ENCODE measurements around the gene CDH22. TPM values are rescaled to one million over a fixed set of nuclear protein-coding genes. Genes with fewer than 3 reads are reported as not detected.

The CDH22 gene
- total RNA-seq, 1 experiment from 2014 or later: not detected

- TF ChIP-seq CTCF (IDR thresholded peaks at IDR 0.05; ENCODE audit: unreplicated experiment): no peak
- ChIA-PET POLR2A (no interaction called here), CTCF (interaction anchor here (0.6 to 8.3 kb wide), 13 partner anchors 9 to 1205 kb away, joined by 3 to 146 read pairs (median 3); no protein-coding TSS in a partner anchor)
- no peak for DNase-seq (ENCODE audit: unreplicated experiment)
- H3K4me3 Mint-ChIP-seq (ENCODE audit: unreplicated experiment): no peak overlapping the region
- BruUV-seq (replicated peaks): no TSS peak
- no peaks in the 10 kb centered on the region for H3K9me3 Mint-ChIP-seq (ENCODE audit: unreplicated experiment)
- intact Hi-C loops (cut with micrococcal nuclease): no loop called here
- peak overlapping the region; percentile 41 for H3K27ac Mint-ChIP-seq (ENCODE audit: low read depth, unreplicated experiment)
- H3K27me3 Mint-ChIP-seq (ENCODE audit: insufficient read depth, unreplicated experiment): peaks cover 23% of the 10 kb centered on the region
- no peaks in the 10 kb centered on the region for H3K4me1 Mint-ChIP-seq (ENCODE audit: insufficient read depth, unreplicated experiment)
- H3K36me3 Mint-ChIP-seq (ENCODE audit: insufficient read depth, unreplicated experiment): no peaks in the 10 kb centered on the region
Measured at GRCh38 chr20:46133886-46134654, 174.2 kb downstream of the CDH22 start.

GRCh38 chr20:46132705-46133120 lies 175.6 kb downstream of the CDH22 start:
- Mint-ChIP-seq H3K27ac (ENCODE audit: low read depth, unreplicated experiment) (no peak overlapping the region), H3K4me3 (ENCODE audit: unreplicated experiment) (no peak overlapping the region), H3K27me3 (ENCODE audit: insufficient read depth, unreplicated experiment) (peaks cover 23% of the 10 kb centered on the region), H3K9me3 (ENCODE audit: unreplicated experiment) (no peaks in the 10 kb centered on the region), H3K36me3 (ENCODE audit: insufficient read depth, unreplicated experiment) (no peaks in the 10 kb centered on the region), H3K4me1 (ENCODE audit: insufficient read depth, unreplicated experiment) (no peaks in the 10 kb centered on the region)
- TF ChIP-seq CTCF (IDR thresholded peaks at IDR 0.05; ENCODE audit: unreplicated experiment): peak; percentile 90
- ChIA-PET POLR2A (interaction anchor here (0.5 to 1.6 kb wide), 6 partner anchors 15 to 232 kb away, joined by 3 to 4 read pairs (median 3); no protein-coding TSS in a partner anchor), CTCF (interaction anchor here (0.5 to 8.3 kb wide), 73 partner anchors 8 to 1236 kb away, joined by 3 to 146 read pairs (median 4); no protein-coding TSS in a partner anchor)
- BruUV-seq (replicated peaks): no TSS peak
- intact Hi-C loops (cut with micrococcal nuclease): loop anchor here (1.0 kb wide), 3 partner anchors 193 to 306 kb away; no protein-coding TSS in a partner anchor
- peak; percentile 62 for DNase-seq (ENCODE audit: unreplicated experiment)

GRCh38 chr20:46131396-46131795 lies 176.9 kb downstream of the CDH22 start:
- no peak for TF ChIP-seq CTCF (IDR thresholded peaks at IDR 0.05; ENCODE audit: unreplicated experiment)
- intact Hi-C loops (cut with micrococcal nuclease): no loop called here
- Mint-ChIP-seq H3K36me3 (ENCODE audit: insufficient read depth, unreplicated experiment) (peaks cover 5% of the 10 kb centered on the region), H3K9me3 (ENCODE audit: unreplicated experiment) (no peaks in the 10 kb centered on the region), H3K27me3 (ENCODE audit: insufficient read depth, unreplicated experiment) (peaks cover 29% of the 10 kb centered on the region), H3K4me3 (ENCODE audit: unreplicated experiment) (no peak overlapping the region), H3K27ac (ENCODE audit: low read depth, unreplicated experiment) (no peak overlapping the region), H3K4me1 (ENCODE audit: insufficient read depth, unreplicated experiment) (no peaks in the 10 kb centered on the region)
- ChIA-PET POLR2A (interaction anchor here (0.9 to 1.9 kb wide), 3 partner anchors 138 to 275 kb away, joined by 3 to 6 read pairs (median 4); partner anchors contain the start of gene ELMO2), CTCF (interaction anchor here (0.5 to 8.3 kb wide), 31 partner anchors 10 to 1460 kb away, joined by 3 to 146 read pairs (median 4); no protein-coding TSS in a partner anchor)
- no TSS peak for BruUV-seq (replicated peaks)
- no peak for DNase-seq (ENCODE audit: unreplicated experiment)

- CTCF ChIA-PET: interaction anchor here (0.7 to 8.3 kb wide), 12 partner anchors 14 to 1424 kb away, joined by 3 to 146 read pairs (median 4); no protein-coding TSS in a partner anchor
- Mint-ChIP-seq H3K27me3 (ENCODE audit: insufficient read depth, unreplicated experiment) (peaks cover 36% of the 10 kb centered on the region), H3K4me3 (ENCODE audit: unreplicated experiment) (no peak overlapping the region), H3K27ac (ENCODE audit: low read depth, unreplicated experiment) (no peak overlapping the region), H3K4me1 (ENCODE audit: insufficient read depth, unreplicated experiment) (no peaks in the 10 kb centered on the region), H3K36me3 (ENCODE audit: insufficient read depth, unreplicated experiment) (peaks cover 5% of the 10 kb centered on the region), H3K9me3 (ENCODE audit: unreplicated experiment) (no peaks in the 10 kb centered on the region)
- intact Hi-C loops (cut with micrococcal nuclease): no loop called here
- DNase-seq (ENCODE audit: unreplicated experiment): no peak
- POLR2A ChIA-PET: interaction anchor here (0.9 to 1.9 kb wide), 2 partner anchors 137 to 276 kb away, joined by 3 to 6 read pairs; partner anchors contain the start of gene ELMO2
- TF ChIP-seq CTCF (IDR thresholded peaks at IDR 0.05; ENCODE audit: unreplicated experiment): no peak
- BruUV-seq (replicated peaks): no TSS peak
Measured at GRCh38 chr20:46130534-46130933, 177.8 kb downstream of the CDH22 start.
